H1 (cell line): Measurements from ENCODE around the gene LRRC14B.

ENCODE experiments used
- ATF2 ChIP-seq: IDR thresholded peaks from 2 replicates; pipeline ENCODE4 v1.6.1; 2012; ENCODE audit warnings: low read length, inconsistent platforms
- YY1 ChIP-seq: IDR thresholded peaks from 2 replicates; pipeline ENCODE4 v1.6.1; 2011; ENCODE audit warnings: low read depth, mild to moderate bottlenecking, low read length
- TF ChIP-seq, protein P1 (sequence below): IDR thresholded peaks from 2 replicates; pipeline ENCODE4 v1.6.1; 2011; ENCODE audit warnings: low read length, improper control_type of control experiment
- TF ChIP-seq, protein P2 (sequence below), 3 experiments: IDR thresholded peaks; 1 replicate in 2 of 3; 2 replicates in 1 of 3; pipeline versions ENCODE4 v1.5.1 to v1.6.1; 2011; ENCODE audit warnings: low read length in 3 of 3, mild to moderate bottlenecking in 3 of 3, inconsistent platforms in 2 of 3, low read depth in 1 of 3, moderate library complexity in 1 of 3; ENCODE audit not compliant: insufficient read depth in 1 of 3; ENCODE audit errors: control extremely low read depth in 1 of 3

DNA sequence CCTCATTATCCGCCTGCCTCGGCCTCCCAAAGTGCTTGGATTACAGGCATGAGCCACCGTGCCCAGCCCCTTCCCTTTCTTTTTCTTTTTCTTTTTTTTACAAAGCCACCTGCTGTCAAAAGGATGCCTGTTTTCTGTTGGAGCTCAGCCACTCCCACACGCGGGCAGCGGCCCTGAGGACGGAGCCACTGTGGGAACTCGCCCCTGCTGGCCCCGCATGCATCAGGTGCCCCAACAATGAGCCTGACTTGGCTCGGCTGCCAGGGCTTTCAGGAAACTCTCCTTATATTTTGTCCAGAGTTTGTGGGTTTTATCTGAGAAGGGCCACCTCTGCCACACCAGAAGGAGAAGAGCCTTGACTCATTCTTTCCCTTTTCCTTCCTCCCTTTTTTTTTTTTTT, 37.1 kb upstream of the LRRC14B start:
- TF ChIP-seq, protein P1, sequence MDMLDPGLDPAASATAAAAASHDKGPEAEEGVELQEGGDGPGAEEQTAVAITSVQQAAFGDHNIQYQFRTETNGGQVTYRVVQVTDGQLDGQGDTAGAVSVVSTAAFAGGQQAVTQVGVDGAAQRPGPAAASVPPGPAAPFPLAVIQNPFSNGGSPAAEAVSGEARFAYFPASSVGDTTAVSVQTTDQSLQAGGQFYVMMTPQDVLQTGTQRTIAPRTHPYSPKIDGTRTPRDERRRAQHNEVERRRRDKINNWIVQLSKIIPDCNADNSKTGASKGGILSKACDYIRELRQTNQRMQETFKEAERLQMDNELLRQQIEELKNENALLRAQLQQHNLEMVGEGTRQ: no peak
- TF ChIP-seq ATF2: no peak
- no peak for TF ChIP-seq YY1
- TF ChIP-seq, protein P2, sequence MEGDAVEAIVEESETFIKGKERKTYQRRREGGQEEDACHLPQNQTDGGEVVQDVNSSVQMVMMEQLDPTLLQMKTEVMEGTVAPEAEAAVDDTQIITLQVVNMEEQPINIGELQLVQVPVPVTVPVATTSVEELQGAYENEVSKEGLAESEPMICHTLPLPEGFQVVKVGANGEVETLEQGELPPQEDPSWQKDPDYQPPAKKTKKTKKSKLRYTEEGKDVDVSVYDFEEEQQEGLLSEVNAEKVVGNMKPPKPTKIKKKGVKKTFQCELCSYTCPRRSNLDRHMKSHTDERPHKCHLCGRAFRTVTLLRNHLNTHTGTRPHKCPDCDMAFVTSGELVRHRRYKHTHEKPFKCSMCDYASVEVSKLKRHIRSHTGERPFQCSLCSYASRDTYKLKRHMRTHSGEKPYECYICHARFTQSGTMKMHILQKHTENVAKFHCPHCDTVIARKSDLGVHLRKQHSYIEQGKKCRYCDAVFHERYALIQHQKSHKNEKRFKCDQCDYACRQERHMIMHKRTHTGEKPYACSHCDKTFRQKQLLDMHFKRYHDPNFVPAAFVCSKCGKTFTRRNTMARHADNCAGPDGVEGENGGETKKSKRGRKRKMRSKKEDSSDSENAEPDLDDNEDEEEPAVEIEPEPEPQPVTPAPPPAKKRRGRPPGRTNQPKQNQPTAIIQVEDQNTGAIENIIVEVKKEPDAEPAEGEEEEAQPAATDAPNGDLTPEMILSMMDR (IDR thresholded peaks at IDR 0.05; ENCODE audit: control extremely low read depth in 1 of 3, insufficient read depth in 1 of 3, low read depth in 1 of 3, low read length in 3 of 3): no peak
